Right atrium auricular region (tissue), 2 donors: ENCODE data around the gene ODAD3. TPM values are rescaled to one million over a fixed set of nuclear protein-coding genes. Genes with fewer than 3 reads are reported as not detected.

Source experiments
- DNase-seq: peaks from one replicate; pipeline ENCODE4 v3.0.0-alpha.2; 2019; ENCODE audit warnings: low spot score
- H3K27ac ChIP-seq, 2 donors: fragments of 200-600 bp; sonication (generic); 1 replicate in 1 of 2; 2 replicates in 1 of 2; pipeline ENCODE4 v1.5.1; 2016 to 2019
- H3K27me3 ChIP-seq, 2 donors: fragments of 200-600 bp; sonication (generic); one replicate each; pipeline versions ENCODE4 v1.5.1 to v1.6.0; 2017 to 2019
- H3K36me3 ChIP-seq: fragments of 200-600 bp; sonication (generic); one replicate; pipeline ENCODE4 v1.5.1; 2016
- H3K4me1 ChIP-seq, 2 donors: fragments of 200-600 bp; sonication (generic); one replicate each; pipeline versions ENCODE4 v1.5.1 to v1.6.0; 2017 to 2019
- H3K4me3 ChIP-seq, 2 donors: fragments of 200-600 bp; sonication (generic); 1 replicate in 1 of 2; 2 replicates in 1 of 2; pipeline ENCODE4 v1.5.1; 2017 to 2019; ENCODE audit warnings: mild to moderate bottlenecking in 1 of 2, moderate library complexity in 1 of 2
- H3K9me3 ChIP-seq, 2 donors: fragments of 200-600 bp; sonication (generic); one replicate each; pipeline ENCODE4 v1.5.1; 2019
- CTCF ChIP-seq, 2 donors: fragments of 200-600 bp; sonication (generic); IDR thresholded peaks; one replicate each; pipeline ENCODE4 v1.5.1; 2019; ENCODE audit warnings: antibody characterized with exemption in 2 of 2
- total RNA-seq, 2 donors: library from RNA; depleted of rRNA; stranded (reverse); fragments of >200 nt; gene quantifications; one replicate each; pipeline ENCODE4 v1.1.0, GENCODE V29; 2016

ODAD3 gene
- total RNA-seq, 2 donors from 2014 or later: 0.22 to 0.59 TPM

- DNase-seq: peak; percentile 93
- no peak for TF ChIP-seq CTCF (IDR thresholded peaks at IDR 0.05)
- peak overlapping the region; percentile 22 to 49 for H3K4me3 ChIP-seq
- H3K27ac ChIP-seq: peak overlapping the region; percentile 76 to 83
- no peaks in the 10 kb centered on the region for H3K36me3 ChIP-seq
- H3K27me3 ChIP-seq: peaks cover 6 to 7% of the 10 kb centered on the region in 2 donors
- H3K4me1 ChIP-seq: peaks cover 0 to 54% of the 10 kb centered on the region in 2 donors
- no peaks in the 10 kb centered on the region for H3K9me3 ChIP-seq
Observed at GRCh38 chr19:11422163-11423065, 12.5 kb downstream of the ODAD3 start.

- Histone ChIP-seq H3K9me3 (no peaks in the 10 kb centered on the region), H3K27ac (peak overlapping the region; percentile 76 to 83), H3K4me3 (peak overlapping the region; percentile 35 to 49), H3K36me3 (no peaks in the 10 kb centered on the region), H3K4me1 (peaks cover 0 to 54% of the 10 kb centered on the region in 2 donors), H3K27me3 (peaks cover 6 to 7% of the 10 kb centered on the region in 2 donors)
- peak; percentile 68 for DNase-seq
- TF ChIP-seq CTCF (IDR thresholded peaks at IDR 0.05): no peak
Observed at GRCh38 chr19:11421371-11422098, 13.4 kb downstream of the ODAD3 start.

GRCh38 chr19:11420429-11421370 is 14.2 kb downstream of the ODAD3 start:
- peaks cover 0 to 54% of the 10 kb centered on the region in 2 donors for H3K4me1 ChIP-seq
- peaks cover 6 to 7% of the 10 kb centered on the region in 2 donors for H3K27me3 ChIP-seq
- no peaks in the 10 kb centered on the region for H3K36me3 ChIP-seq
- no peak for TF ChIP-seq CTCF (IDR thresholded peaks at IDR 0.05)
- H3K4me3 ChIP-seq: peak overlapping the region; percentile 35 to 49
- DNase-seq: peak; percentile 91
- no peaks in the 10 kb centered on the region for H3K9me3 ChIP-seq
- peak overlapping the region; percentile 76 to 83 for H3K27ac ChIP-seq

GRCh38 chr19:11418549-11419506 is 16.1 kb downstream of the ODAD3 start, which contains the start of gene RGL3:
Gene RGL3, minus strand, starts transcription at chr19:11419314. Its CDS starts 36 bp downstream, at chr19:11419278.
- H3K4me1 ChIP-seq: peaks cover 0 to 54% of the 10 kb centered on the region in 2 donors
- no peaks in the 10 kb centered on the region for H3K9me3 ChIP-seq
- H3K27ac ChIP-seq: peak within 1 kb of the TSS; percentile 76 to 83
- no peaks in the 10 kb centered on the region for H3K36me3 ChIP-seq
- no peak for DNase-seq
- H3K4me3 ChIP-seq: peak within 1 kb of the TSS; percentile 55
- peaks cover 6 to 7% of the 10 kb centered on the region in 2 donors for H3K27me3 ChIP-seq
- no peak for TF ChIP-seq CTCF (IDR thresholded peaks at IDR 0.05)
